ENCODE results near the gene IL26. TPM values are rescaled to one million over a fixed set of nuclear protein-coding genes. Genes with fewer than 3 reads are reported as not detected.

The IL26 gene
- total and polyA plus RNA-seq, 2 donors (not counting 3 experiments of a cell fraction or from before 2014, with no cell fraction given), result not detected

DNA sequence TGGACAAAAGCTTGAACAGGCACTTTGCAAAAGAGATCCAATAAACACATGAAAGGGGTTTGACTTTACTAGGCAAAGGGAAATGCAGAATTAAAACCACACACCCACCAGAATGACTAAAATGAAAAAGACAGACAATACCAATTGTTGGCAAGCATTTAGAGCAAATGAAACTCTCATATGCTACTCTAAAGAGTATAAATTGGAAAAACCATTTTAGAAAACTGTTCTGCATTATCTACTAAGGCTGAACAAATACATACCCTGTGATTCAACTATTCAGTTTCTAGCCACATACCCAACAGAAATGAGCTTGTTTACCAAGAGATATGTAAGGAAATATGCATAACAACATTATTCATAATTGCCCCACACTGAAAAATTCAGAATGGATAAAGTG is 36.3 kb upstream of the IL26 start:
- DNase-seq (ENCODE audit: low read depth, low spot score) (no peak), FAIRE-seq (no peak)
- no peak overlapping the region for H2AFZ ChIP-seq (ENCODE audit: low read depth, low read length)
- no peak overlapping the region for H3K27ac ChIP-seq (ENCODE audit: insufficient read depth, low read depth, low read length)
- POLR2A ChIA-PET, result no interaction called here
- no peak overlapping the region for H3K4me2 ChIP-seq (ENCODE audit: insufficient read depth, low read length)
- CTCF ChIA-PET, result interaction anchor here (1.3 kb wide), 3 partner anchors 39 to 58 kb away, joined by 3 to 6 read pairs (median 3); no protein-coding TSS in a partner anchor
- H3K4me3 ChIP-seq (replicated peaks in 1 of 3; ENCODE audit: insufficient read depth in 1 of 3, low read depth in 1 of 3, low read length in 3 of 3), result no peak overlapping the region
- no peaks in the 10 kb centered on the region for H4K20me1 ChIP-seq (replicated peaks; ENCODE audit: control insufficient read depth, extremely low read depth, insufficient read depth, low read length)
- no TSS peak for BruUV-seq (replicated peaks)
- H3K9me1 ChIP-seq (replicated peaks; ENCODE audit: control insufficient read depth, extremely low read depth, insufficient read depth, low read length), result no peaks in the 10 kb centered on the region
- no peaks in the 10 kb centered on the region for H3K79me2 ChIP-seq (ENCODE audit: control insufficient read depth, insufficient read depth, low read length)
- H3K9ac ChIP-seq (replicated peaks; ENCODE audit: extremely low read depth, insufficient read depth, low read length), result no peak overlapping the region
- no peaks in the 10 kb centered on the region for H3K36me3 ChIP-seq (ENCODE audit: control insufficient read depth in 2 of 2, extremely low read depth in 1 of 2, insufficient read depth in 2 of 2, low read length in 2 of 2)
- intact Hi-C loops (cut with micrococcal nuclease) (no loop called here), dilution Hi-C loops (cut with MboI; ENCODE audit: extremely low pct_ligation_motif_present, low sequenced_read_pairs) (no loop called here)
- H3K4me1 ChIP-seq (ENCODE audit: control insufficient read depth, extremely low read depth, insufficient read depth, low read length), result no peaks in the 10 kb centered on the region
- H3K27me3 ChIP-seq (ENCODE audit: control insufficient read depth in 2 of 2, insufficient read depth in 2 of 2, low read length in 2 of 2), result peaks cover 0 to under 1% of the 10 kb centered on the region in 2 experiments
- H3K9me3 ChIP-seq (replicated peaks; ENCODE audit: control insufficient read depth, insufficient read depth, low read length), result no peaks in the 10 kb centered on the region
- TF ChIP-seq EZH2 (IDR thresholded peaks at IDR 0.05; ENCODE audit: borderline replicate concordance, low read depth, low read length, severe bottlenecking), result no peak
- TF ChIP-seq POLR2A (IDR thresholded peaks at IDR 0.05; ENCODE audit: low read depth, low read length), result no peak
- no peak for TF ChIP-seq MYC (IDR thresholded peaks at IDR 0.05; ENCODE audit: low read depth, low read length)
- no peak for TF ChIP-seq POLR2AphosphoS5 (IDR thresholded peaks at IDR 0.05; ENCODE audit: insufficient read depth, low read depth, low read length)
- TF ChIP-seq, protein P1, sequence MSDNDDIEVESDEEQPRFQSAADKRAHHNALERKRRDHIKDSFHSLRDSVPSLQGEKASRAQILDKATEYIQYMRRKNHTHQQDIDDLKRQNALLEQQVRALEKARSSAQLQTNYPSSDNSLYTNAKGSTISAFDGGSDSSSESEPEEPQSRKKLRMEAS (IDR thresholded peaks at IDR 0.05; ENCODE audit: insufficient read depth, insufficient read length), result no peak
- TF ChIP-seq JUN (IDR thresholded peaks at IDR 0.05; ENCODE audit: borderline replicate concordance, insufficient read depth, insufficient read length, low read depth), result no peak
- no peak for TF ChIP-seq FOS (IDR thresholded peaks at IDR 0.05; ENCODE audit: borderline replicate concordance, insufficient read depth, low read length)

DNA sequence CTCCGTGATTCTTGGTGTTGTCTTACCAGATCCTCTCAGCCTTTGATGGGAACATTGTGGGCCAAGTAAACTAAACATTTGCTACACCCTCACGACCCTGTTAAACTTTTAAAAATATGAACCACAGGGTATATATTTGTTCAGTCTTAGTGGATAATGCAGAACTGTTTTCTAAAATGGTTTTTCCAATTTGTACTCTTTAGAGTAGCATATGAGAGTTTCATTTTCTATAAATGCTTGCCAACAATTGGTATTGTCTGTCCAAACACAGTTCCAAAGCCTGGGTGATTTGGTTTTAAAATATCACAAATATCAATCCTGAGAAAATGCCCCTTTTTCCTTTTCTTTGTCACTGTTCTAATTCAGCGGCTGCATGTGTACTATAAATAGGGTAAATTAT is 34.5 kb upstream of the IL26 start:
- no TSS peak for BruUV-seq (replicated peaks)
- no peaks in the 10 kb centered on the region for H3K4me1 ChIP-seq (ENCODE audit: control insufficient read depth, extremely low read depth, insufficient read depth, low read length)
- dilution Hi-C loops (cut with MboI; ENCODE audit: extremely low pct_ligation_motif_present, low sequenced_read_pairs), result no loop called here
- no peaks in the 10 kb centered on the region for H3K79me2 ChIP-seq (ENCODE audit: control insufficient read depth, insufficient read depth, low read length)
- no peak overlapping the region for H3K27ac ChIP-seq (ENCODE audit: insufficient read depth, low read depth, low read length)
- no peak overlapping the region for H3K4me3 ChIP-seq (replicated peaks in 1 of 3; ENCODE audit: insufficient read depth in 1 of 3, low read depth in 1 of 3, low read length in 3 of 3)
- H3K9ac ChIP-seq (replicated peaks; ENCODE audit: extremely low read depth, insufficient read depth, low read length), result no peak overlapping the region
- H4K20me1 ChIP-seq (replicated peaks; ENCODE audit: control insufficient read depth, extremely low read depth, insufficient read depth, low read length), result no peaks in the 10 kb centered on the region
- DNase-seq (ENCODE audit: low read depth, low spot score) (no peak), FAIRE-seq (no peak)
- H3K9me1 ChIP-seq (replicated peaks; ENCODE audit: control insufficient read depth, extremely low read depth, insufficient read depth, low read length), result no peaks in the 10 kb centered on the region
- ChIA-PET POLR2A (no interaction called here), CTCF (no interaction called here)
- no peaks in the 10 kb centered on the region for H3K36me3 ChIP-seq (ENCODE audit: control insufficient read depth in 2 of 2, extremely low read depth in 1 of 2, insufficient read depth in 2 of 2, low read length in 2 of 2)
- H2AFZ ChIP-seq (ENCODE audit: low read depth, low read length), result no peak overlapping the region
- intact Hi-C loops (cut with micrococcal nuclease), result no loop called here
- no peaks in the 10 kb centered on the region for H3K27me3 ChIP-seq (ENCODE audit: control insufficient read depth in 2 of 2, insufficient read depth in 2 of 2, low read length in 2 of 2)
- H3K9me3 ChIP-seq (replicated peaks; ENCODE audit: control insufficient read depth, insufficient read depth, low read length), result no peaks in the 10 kb centered on the region
- TF ChIP-seq POLR2A (IDR thresholded peaks at IDR 0.05; ENCODE audit: low read depth, low read length), result no peak
- TF ChIP-seq GATA2 (IDR thresholded peaks at IDR 0.05; ENCODE audit: insufficient read depth, insufficient read length, low read depth, low read length), result no peak
- TF ChIP-seq FOS (IDR thresholded peaks at IDR 0.05; ENCODE audit: borderline replicate concordance, insufficient read depth, low read length), result no peak
- no peak for TF ChIP-seq EZH2 (IDR thresholded peaks at IDR 0.05; ENCODE audit: borderline replicate concordance, low read depth, low read length, severe bottlenecking)
- TF ChIP-seq, protein P2, sequence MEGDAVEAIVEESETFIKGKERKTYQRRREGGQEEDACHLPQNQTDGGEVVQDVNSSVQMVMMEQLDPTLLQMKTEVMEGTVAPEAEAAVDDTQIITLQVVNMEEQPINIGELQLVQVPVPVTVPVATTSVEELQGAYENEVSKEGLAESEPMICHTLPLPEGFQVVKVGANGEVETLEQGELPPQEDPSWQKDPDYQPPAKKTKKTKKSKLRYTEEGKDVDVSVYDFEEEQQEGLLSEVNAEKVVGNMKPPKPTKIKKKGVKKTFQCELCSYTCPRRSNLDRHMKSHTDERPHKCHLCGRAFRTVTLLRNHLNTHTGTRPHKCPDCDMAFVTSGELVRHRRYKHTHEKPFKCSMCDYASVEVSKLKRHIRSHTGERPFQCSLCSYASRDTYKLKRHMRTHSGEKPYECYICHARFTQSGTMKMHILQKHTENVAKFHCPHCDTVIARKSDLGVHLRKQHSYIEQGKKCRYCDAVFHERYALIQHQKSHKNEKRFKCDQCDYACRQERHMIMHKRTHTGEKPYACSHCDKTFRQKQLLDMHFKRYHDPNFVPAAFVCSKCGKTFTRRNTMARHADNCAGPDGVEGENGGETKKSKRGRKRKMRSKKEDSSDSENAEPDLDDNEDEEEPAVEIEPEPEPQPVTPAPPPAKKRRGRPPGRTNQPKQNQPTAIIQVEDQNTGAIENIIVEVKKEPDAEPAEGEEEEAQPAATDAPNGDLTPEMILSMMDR (IDR thresholded peaks at IDR 0.05; ENCODE audit: extremely low read depth in 1 of 2, insufficient read depth in 1 of 2, low read depth in 1 of 2, low read length in 2 of 2), result no peak
- no peak for TF ChIP-seq POLR2AphosphoS5 (IDR thresholded peaks at IDR 0.05; ENCODE audit: insufficient read depth, low read depth, low read length)
- no peak for TF ChIP-seq MYC (IDR thresholded peaks at IDR 0.05; ENCODE audit: low read depth, low read length)
- TF ChIP-seq JUN (IDR thresholded peaks at IDR 0.05; ENCODE audit: borderline replicate concordance, insufficient read depth, insufficient read length, low read depth), result no peak
- TF ChIP-seq, protein P1 (IDR thresholded peaks at IDR 0.05; ENCODE audit: insufficient read depth, insufficient read length), result no peak
- H3K4me2 ChIP-seq (ENCODE audit: insufficient read depth, low read length), result no peak overlapping the region
